Embryonic facial prominence (tissue), 1 donor: Measurements from ENCODE around the gene PANX2.

Experiments
- DNase-seq: peaks from one replicate; pipeline ENCODE4 v3.0.0-alpha.2; 2016; ENCODE audit errors: extremely low spot score

Gene PANX2

DNA sequence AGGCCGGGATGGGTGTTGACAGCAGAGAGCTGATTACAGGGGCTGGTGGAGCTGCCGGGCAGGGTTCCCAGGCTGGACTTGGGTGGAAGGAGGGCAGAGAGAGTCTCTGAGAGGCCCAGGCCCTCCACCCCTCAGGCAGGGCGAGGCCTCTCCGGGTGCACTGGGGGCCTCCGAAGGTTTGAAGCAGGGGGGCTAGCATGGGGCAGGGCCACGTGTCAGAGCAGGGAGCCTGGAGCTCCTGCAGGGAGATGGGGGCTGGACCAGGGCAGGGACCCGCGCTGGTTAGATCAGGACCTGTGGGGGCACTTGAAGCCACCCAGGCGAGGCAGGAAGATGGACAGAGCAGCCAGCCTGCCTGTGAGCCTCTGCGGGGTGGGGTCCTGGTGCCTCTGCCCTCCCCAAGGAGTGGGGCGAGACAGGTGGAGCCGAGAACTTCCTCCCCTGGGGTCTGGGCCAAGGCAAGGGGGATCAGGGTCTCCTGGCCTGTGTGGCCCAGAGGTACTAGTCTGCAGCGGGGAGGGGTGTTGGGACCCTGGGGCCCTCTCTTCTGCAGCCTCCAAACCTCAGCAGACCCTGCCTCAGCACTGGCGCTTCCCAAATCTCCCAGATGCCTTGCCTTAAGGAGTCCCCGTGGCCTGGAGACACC lies 911 bp downstream of the PANX2 start:
- DNase-seq, result no peak

DNA sequence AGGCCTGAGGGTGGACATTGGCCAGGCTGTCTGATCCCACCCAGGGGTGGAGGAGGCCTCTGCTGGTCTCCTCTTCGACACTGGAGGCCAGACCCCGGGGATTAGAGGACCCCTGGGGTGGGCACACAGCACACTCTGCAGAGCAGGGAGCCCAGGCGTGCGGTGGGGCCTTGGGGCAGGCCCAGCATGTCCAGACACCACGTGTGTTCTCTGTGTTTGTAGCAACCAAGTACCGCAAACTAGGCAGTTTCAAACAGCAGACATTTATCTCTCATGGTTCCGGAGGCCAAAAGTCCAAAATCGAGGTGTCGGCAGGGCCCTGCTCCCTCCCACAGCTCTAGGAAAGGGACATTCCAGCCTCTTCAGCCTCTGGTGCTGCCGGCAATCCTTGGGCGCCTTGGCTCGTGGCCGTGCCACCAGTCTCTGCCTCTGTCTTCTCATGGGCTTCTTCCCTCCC lies 1.5 kb downstream of the PANX2 start:
- no peak for DNase-seq

GRCh38 chr22:50173311-50173982 lies 2.9 kb downstream of the PANX2 start:
- no peak for DNase-seq

GRCh38 chr22:50173983-50174355 lies 3.4 kb downstream of the PANX2 start:
- DNase-seq, result no peak

DNA sequence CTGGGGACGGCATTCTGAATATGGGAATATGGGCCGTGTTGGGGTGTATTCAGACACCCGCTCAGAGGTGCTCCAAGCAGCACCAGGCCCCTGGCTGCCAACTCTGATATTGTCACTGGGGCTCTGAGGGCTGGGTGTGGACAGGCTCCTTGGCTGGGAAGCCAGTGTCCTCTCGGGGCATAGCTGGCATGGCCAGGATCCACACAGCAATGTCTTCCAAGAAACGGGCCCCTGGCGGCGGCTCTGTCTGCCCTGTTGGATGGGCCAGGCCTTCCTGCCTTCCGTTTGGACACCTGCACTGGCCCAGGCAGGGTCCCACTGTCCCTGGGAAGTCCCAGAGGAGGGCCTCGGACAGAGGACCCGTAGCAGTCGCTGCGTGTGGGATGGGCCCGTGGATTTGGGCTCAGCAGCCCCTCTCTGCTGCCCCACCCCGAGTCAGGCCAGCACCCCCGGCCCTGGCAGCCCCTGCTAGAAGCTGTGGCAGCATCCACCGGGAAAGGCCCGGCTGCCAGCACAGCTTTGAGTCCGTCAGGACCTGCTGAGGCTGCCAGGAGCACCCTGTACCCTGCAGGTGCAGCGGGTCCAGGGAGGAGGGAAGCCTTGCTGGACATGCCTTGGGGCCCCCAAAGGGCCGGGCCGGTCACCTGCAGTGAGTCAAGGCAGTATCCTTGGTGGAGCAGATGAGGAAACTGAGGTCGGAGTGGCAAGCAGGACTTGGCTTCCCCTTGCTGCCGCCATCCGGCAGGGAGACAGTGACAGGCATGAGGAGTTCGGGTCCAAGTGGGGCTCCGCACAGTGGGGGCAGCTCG lies 4.1 kb downstream of the PANX2 start:
- no peak for DNase-seq

GRCh38 chr22:50175191-50175461 lies 4.6 kb downstream of the PANX2 start:
- DNase-seq, result no peak

DNA sequence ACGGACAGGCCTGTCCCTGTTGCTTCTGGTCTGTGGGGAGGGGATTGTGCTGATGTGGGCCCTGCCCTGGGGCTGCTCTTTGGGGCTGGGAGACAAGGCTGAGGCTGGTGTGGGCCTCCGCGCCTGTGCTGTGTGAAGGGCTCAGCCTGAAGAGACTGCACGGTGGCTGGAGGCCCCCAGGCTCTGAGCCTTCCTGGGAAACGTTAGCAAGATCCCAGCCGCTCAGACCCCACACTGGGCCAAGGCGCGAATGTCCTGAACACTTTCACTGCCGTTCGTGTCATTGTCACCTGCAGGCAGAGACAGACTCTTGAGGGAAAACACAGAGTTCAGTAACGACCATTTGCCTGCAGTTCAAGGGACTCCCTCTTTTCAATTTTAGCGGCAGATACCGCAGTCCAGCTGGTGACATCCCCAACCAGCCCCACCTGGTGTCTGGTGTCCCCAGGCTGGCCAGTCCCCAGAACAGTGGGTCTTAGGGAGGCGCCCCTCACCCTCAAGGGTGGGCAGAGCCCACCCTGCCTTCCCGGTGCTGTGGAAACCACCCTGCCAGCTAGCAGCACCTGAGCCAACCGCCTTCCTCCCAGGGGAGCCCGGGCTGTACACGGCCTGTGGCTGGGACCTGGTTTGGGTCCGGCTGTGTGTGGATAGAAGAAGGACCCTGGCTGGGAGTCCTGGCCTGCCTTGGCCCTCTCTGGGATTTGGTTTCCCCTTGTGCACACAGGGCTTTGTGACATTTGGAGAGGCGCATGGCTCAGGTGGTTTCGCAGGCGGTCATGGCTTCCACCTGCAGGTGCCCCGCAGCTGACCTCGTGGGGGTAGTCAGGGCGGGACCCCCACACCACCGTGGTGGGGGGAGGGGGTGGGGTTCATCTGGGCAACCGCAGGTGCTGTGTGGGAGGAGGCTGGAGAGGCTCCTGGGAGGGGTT lies 5.7 kb downstream of the PANX2 start:
- no peak for DNase-seq

GRCh38 chr22:50176850-50177536 lies 6.5 kb downstream of the PANX2 start:
- DNase-seq, result no peak

DNA sequence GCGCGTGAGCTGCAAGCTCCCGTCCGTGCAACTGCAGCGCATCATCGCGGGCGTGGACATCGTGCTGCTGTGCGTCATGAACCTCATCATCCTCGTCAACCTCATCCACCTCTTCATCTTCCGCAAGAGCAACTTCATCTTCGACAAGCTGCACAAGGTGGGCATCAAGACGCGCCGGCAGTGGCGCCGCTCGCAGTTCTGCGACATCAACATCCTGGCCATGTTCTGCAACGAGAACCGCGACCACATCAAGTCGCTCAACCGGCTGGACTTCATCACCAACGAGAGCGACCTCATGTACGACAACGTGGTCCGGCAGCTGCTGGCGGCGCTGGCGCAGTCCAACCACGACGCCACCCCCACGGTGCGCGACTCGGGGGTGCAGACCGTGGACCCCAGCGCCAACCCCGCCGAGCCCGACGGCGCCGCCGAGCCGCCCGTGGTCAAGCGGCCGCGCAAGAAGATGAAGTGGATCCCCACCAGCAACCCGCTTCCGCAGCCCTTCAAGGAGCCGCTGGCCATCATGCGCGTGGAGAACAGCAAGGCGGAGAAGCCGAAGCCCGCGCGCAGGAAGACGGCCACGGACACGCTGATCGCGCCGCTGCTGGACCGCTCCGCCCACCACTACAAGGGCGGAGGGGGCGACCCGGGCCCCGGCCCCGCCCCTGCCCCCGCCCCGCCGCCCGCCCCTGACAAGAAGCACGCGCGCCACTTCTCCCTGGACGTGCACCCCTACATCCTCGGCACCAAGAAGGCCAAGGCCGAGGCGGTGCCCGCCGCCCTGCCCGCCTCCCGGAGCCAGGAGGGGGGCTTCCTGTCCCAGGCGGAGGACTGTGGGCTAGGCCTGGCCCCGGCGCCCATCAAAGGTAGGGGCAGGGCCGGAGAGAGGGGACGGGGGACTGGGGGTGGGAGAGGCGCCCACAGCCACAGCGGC lies 7.3 kb downstream of the PANX2 start:
- DNase-seq, result no peak

DNA sequence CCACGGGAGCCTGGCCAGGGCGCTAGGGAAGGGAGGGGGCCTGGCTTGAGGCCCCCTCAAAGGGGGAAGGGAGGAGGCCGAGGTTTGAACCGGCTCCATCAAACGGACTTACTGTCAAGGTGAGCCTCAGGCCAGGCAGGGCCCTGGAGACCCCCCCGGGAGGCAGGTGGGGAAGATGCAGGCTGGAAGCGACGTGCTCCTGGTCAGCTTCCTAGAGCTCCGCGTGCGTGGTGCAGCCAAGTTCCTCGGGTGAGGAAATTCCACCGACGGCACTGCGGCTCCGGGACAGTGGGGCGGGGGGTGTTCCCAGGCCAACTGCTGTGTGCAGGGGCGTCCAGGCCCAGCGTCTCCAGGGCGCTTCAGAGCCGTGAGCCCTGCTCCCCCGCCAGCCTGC lies 7.9 kb downstream of the PANX2 start:
- no peak for DNase-seq

- DNase-seq, result no peak
These were observed 8.6 kb downstream of the PANX2 start for GRCh38 chr22:50178871-50179869.

DNA sequence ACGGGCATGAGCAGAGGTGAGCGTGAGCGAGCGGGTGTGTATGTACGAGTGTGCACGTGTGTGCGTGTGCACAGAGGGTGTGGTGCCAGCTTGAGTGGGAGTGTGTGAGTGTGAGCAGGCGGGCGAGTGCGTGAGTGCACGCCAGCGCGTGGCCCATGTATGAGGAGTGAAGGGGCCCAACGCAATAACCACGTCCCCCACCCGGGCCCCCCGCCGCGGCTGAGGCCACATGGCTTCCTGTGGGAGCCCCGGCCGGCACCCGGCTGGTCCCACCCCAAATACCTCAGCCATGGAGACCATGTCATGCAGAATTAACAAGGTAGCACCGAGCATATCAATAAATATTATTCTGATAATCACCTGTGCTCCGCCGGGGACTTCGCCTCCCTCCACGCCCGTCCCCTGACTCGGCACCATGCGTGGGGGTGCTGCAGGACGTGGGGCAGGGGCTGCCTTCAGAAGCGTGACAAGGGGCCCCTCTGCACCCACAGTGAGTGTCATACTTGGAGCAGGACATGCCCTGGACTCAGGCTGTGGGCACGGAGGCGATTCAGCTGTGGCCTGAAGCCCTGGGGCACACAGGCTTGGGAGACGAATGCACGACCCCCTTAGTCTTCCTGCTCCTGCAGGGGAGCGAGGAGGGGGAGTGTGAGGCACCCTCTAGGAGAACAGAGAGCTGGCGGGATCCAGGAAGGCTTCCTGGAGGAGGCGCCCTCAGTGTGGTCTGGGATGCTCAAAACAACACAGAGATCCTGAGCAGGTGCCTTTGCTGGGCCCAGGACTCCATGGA lies 9.6 kb downstream of the PANX2 start:
- no peak for DNase-seq

GRCh38 chr22:50180727-50181521 lies 10.4 kb downstream of the PANX2 start:
- DNase-seq, result no peak

GRCh38 chr22:50182176-50183081 lies 11.9 kb downstream of the PANX2 start:
- DNase-seq, result no peak

GRCh38 chr22:50183141-50183971 lies 12.8 kb downstream of the PANX2 start:
- no peak for DNase-seq
